B cell (primary cell): ENCODE data around the gene MEOX2. TPM values are rescaled to one million over a fixed set of nuclear protein-coding genes. Genes with fewer than 3 reads are reported as not detected.

Experiments
- ATAC-seq: fragments of 200-7000 bp; cut with Tn5 transposase; one replicate; pipeline ENCODE4 v1.10.0; 2021; ENCODE audit warnings: low read depth, mild to moderate bottlenecking, moderate number of reproducible peaks, moderate library complexity
- CTCF ChIA-PET: fragments of 350-600 bp; sonication (Branson Sonifier 250); formaldehyde crosslinking; loops from one replicate; lab custom pipeline; 2021; ENCODE audit warnings: antibody characterized with exemption, inconsistent platforms; lab: Charles Lee
- POLR2A ChIA-PET: fragments of 350-600 bp; sonication (Branson Sonifier 250); formaldehyde crosslinking; loops from one replicate; lab custom pipeline; 2021; ENCODE audit warnings: antibody characterized with exemption; lab: Charles Lee
- DNase-seq: peaks from one replicate; pipeline ENCODE4 v3.0.0; 2013
- H2AFZ ChIP-seq: 2 replicates; pipeline ENCODE4 v1.6.1; 2012; ENCODE audit warnings: mild to moderate bottlenecking, low read depth, low read length; ENCODE audit not compliant: insufficient read depth, poor library complexity, severe bottlenecking
- H3K27ac ChIP-seq, 2 donors: 1 replicate in 1 of 2; 2 replicates in 1 of 2; pipeline ENCODE4 v1.5.1; 2012 to 2013; ENCODE audit warnings: low read length in 2 of 2, mild to moderate bottlenecking in 2 of 2, moderate library complexity in 1 of 2
- H3K27me3 ChIP-seq, 4 experiments: fragments of 200-600 bp in 1 of 4; sonication (generic) in 1 of 4; replicated peaks in 1 of 4; 1 replicate in 2 of 4; 2 replicates in 2 of 4; pipeline versions ENCODE4 v1.6.1 to v1.7.0; 2013 to 2016; ENCODE audit warnings: low read length in 3 of 4, mild to moderate bottlenecking in 2 of 4, mixed read lengths in 1 of 4, moderate library complexity in 1 of 4; ENCODE audit not compliant: insufficient read depth in 4 of 4, control insufficient read depth in 3 of 4; ENCODE audit errors: control extremely low read depth in 1 of 4
- H3K36me3 ChIP-seq, 2 experiments: replicated peaks in 1 of 2; 1 replicate in 1 of 2; 2 replicates in 1 of 2; pipeline versions ENCODE4 v1.6.1 to v1.7.1; 2013; ENCODE audit warnings: low read length in 1 of 2; ENCODE audit not compliant: insufficient read depth in 2 of 2, control insufficient read depth in 1 of 2; ENCODE audit errors: control extremely low read depth in 1 of 2, extremely low read depth in 1 of 2
- H3K4me1 ChIP-seq, 2 donors: fragments of 200-600 bp in 1 of 2; sonication (generic) in 1 of 2; 1 replicate in 1 of 2; 2 replicates in 1 of 2; pipeline versions ENCODE4 v1.5.1 to v1.6.1; 2013 to 2017; ENCODE audit warnings: low read length in 2 of 2; ENCODE audit not compliant: control insufficient read depth in 2 of 2, insufficient read depth in 2 of 2
- H3K4me2 ChIP-seq: replicated peaks from 2 replicates; pipeline ENCODE3; 2012; ENCODE audit warnings: mild to moderate bottlenecking, low read depth, low read length; ENCODE audit not compliant: poor library complexity, severe bottlenecking
- H3K4me3 ChIP-seq, 5 experiments: fragments of 200-600 bp in 1 of 5; sonication (generic) in 1 of 5; 1 replicate in 3 of 5; 2 replicates in 2 of 5; pipeline versions ENCODE4 v1.5.1 to v1.7.0; 2011 to 2016; ENCODE audit warnings: low read length in 4 of 5, mild to moderate bottlenecking in 4 of 5, low read depth in 2 of 5, control low read depth in 1 of 5, moderate library complexity in 1 of 5; ENCODE audit not compliant: insufficient read depth in 1 of 5; ENCODE audit errors: control extremely low read depth in 1 of 5, extremely low read depth in 1 of 5
- H3K79me2 ChIP-seq: fragments of 200-600 bp; sonication (generic); one replicate; pipeline ENCODE4 v1.6.0; 2016; ENCODE audit warnings: low read length; ENCODE audit not compliant: control insufficient read depth, insufficient read depth
- H3K9ac ChIP-seq: fragments of 200-600 bp; sonication (generic); 2 replicates; pipeline ENCODE4 v1.6.1; 2017; ENCODE audit warnings: mild to moderate bottlenecking, low read length, moderate library complexity
- H3K9me3 ChIP-seq, 3 donors: one replicate each; pipeline versions ENCODE4 v1.6.1 to v1.7.1; 2013; ENCODE audit warnings: low read length in 2 of 3; ENCODE audit not compliant: control insufficient read depth in 2 of 3, insufficient read depth in 1 of 3; ENCODE audit errors: control extremely low read depth in 1 of 3
- H4K20me1 ChIP-seq: 2 replicates; pipeline ENCODE4 v1.6.0; 2012; ENCODE audit warnings: mild to moderate bottlenecking, low read length; ENCODE audit not compliant: insufficient read depth, control insufficient read depth, poor library complexity, severe bottlenecking
- H3K27ac Mint-ChIP-seq: one replicate; pipeline ENCODE4 v1.8.0; 2021; ENCODE audit warnings: mixed read lengths
- H3K27me3 Mint-ChIP-seq: one replicate; pipeline ENCODE4 v1.8.0; 2021; ENCODE audit warnings: mixed read lengths
- H3K4me1 Mint-ChIP-seq: one replicate; pipeline ENCODE4 v1.8.0; 2021; ENCODE audit warnings: mixed read lengths
- H3K4me3 Mint-ChIP-seq: one replicate; pipeline ENCODE4 v1.8.0; 2021; ENCODE audit warnings: mixed read lengths
- H3K9me3 Mint-ChIP-seq: one replicate; pipeline ENCODE4 v1.8.0; 2022; ENCODE audit warnings: mixed read lengths; ENCODE audit not compliant: insufficient read depth
- EZH2 ChIP-seq: IDR thresholded peaks from 2 replicates; pipeline ENCODE4 v1.6.1; 2012; ENCODE audit warnings: borderline replicate concordance, low read depth, mild to moderate bottlenecking, moderate library complexity, low read length; ENCODE audit not compliant: insufficient read depth, poor library complexity, severe bottlenecking
- WGBS: methylation state at CpG from one replicate; pipeline ENCODE4 v1.1.5; 2013; ENCODE audit warnings: missing lambda C conversion rate; ENCODE audit not compliant: insufficient coverage; 5-methylcytosine and 5-hydroxymethylcytosine counted together
- intact Hi-C: fragments of 100-400 bp; cut with micrococcal nuclease; formaldehyde crosslinking; loops from one replicate; pipeline ENCODE4 v1.10.0; 2022
- polyA plus RNA-seq: library from polyadenylated mRNA; depleted of rRNA; stranded (reverse); fragments of >200 nt; gene quantifications from 2 replicates; pipeline ENCODE4 v1.2.3, GENCODE V29; 2012
- total RNA-seq, 2 donors: library from RNA; stranded (reverse); fragments of 120-200 nt in 1 of 2; gene quantifications; 1 replicate in 1 of 2; 2 replicates in 1 of 2; pipeline versions ENCODE4 v1.2.3 to v1.2.4, GENCODE V29; 2013 to 2022
- TF ChIP-seq, protein P1 (sequence below): fragments of 200-600 bp; IDR thresholded peaks from one replicate; pipeline ENCODE4 v1.8.0; 2022; ENCODE audit warnings: antibody characterized with exemption, mild to moderate bottlenecking

The MEOX2 gene
- total and polyA plus RNA-seq, 2 donors (not counting 1 experiment from before 2014, with no cell fraction given), result not detected

GRCh38 chr7:15610503-15610902, 76.0 kb downstream of the MEOX2 start:
- POLR2A ChIA-PET, result no interaction called here

DNA sequence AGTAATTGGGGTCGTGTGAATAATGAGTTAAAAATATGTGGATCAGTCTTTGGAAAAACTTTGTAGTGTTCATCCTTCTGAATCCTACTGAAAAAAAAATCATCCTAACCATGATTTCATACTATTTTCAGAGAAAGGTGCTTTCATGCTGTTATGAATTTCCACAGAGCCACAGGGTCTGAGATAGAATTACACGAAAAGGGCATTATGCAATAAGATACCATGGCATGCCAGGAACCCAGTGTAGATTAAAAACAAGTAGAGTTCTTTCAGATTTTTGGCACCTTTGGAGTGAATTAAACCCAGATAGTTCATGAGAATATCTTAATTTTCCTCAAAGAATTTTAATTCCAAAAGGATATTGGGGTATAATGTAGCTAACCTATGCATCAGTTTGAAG, 77.2 kb downstream of the MEOX2 start:
- no peak for ATAC-seq
- H4K20me1 ChIP-seq, result no peaks in the 10 kb centered on the region
- H3K9me3 Mint-ChIP-seq, result no peaks in the 10 kb centered on the region
- H3K27me3 ChIP-seq, result no peaks in the 10 kb centered on the region
- H3K9me3 ChIP-seq, result no peaks in the 10 kb centered on the region
- H3K4me3 Mint-ChIP-seq, result no peak overlapping the region
- no peaks in the 10 kb centered on the region for H3K4me1 Mint-ChIP-seq
- ChIA-PET CTCF (no interaction called here), POLR2A (no interaction called here)
- H3K36me3 ChIP-seq, result no peaks in the 10 kb centered on the region
- H3K27me3 Mint-ChIP-seq, result no peaks in the 10 kb centered on the region
- DNase-seq, result no peak
- no peak overlapping the region for H2AFZ ChIP-seq
- no CpG with 5 or more reads among the region's 2 CpGs for WGBS
- intact Hi-C loops, result no loop called here
- TF ChIP-seq, protein P1, sequence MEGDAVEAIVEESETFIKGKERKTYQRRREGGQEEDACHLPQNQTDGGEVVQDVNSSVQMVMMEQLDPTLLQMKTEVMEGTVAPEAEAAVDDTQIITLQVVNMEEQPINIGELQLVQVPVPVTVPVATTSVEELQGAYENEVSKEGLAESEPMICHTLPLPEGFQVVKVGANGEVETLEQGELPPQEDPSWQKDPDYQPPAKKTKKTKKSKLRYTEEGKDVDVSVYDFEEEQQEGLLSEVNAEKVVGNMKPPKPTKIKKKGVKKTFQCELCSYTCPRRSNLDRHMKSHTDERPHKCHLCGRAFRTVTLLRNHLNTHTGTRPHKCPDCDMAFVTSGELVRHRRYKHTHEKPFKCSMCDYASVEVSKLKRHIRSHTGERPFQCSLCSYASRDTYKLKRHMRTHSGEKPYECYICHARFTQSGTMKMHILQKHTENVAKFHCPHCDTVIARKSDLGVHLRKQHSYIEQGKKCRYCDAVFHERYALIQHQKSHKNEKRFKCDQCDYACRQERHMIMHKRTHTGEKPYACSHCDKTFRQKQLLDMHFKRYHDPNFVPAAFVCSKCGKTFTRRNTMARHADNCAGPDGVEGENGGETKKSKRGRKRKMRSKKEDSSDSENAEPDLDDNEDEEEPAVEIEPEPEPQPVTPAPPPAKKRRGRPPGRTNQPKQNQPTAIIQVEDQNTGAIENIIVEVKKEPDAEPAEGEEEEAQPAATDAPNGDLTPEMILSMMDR, result no peak
- TF ChIP-seq EZH2, result no peak
- no peaks in the 10 kb centered on the region for H3K4me1 ChIP-seq
- H3K9ac ChIP-seq, result no peak overlapping the region
- H3K27ac ChIP-seq, result no peak overlapping the region
- H3K4me3 ChIP-seq, result no peak overlapping the region
- no peak overlapping the region for H3K4me2 ChIP-seq
- no peaks in the 10 kb centered on the region for H3K79me2 ChIP-seq
- no peak overlapping the region for H3K27ac Mint-ChIP-seq

More at GRCh38 chr7:15610503-15610902, 76.0 kb downstream of the MEOX2 start:
- H3K4me1 ChIP-seq, result no peaks in the 10 kb centered on the region
- H3K27me3 Mint-ChIP-seq, result no peaks in the 10 kb centered on the region
- ATAC-seq (no peak), DNase-seq (no peak)
- H3K27ac Mint-ChIP-seq, result no peak overlapping the region
- no peaks in the 10 kb centered on the region for H4K20me1 ChIP-seq
- H3K9me3 ChIP-seq, result no peaks in the 10 kb centered on the region
- no peak overlapping the region for H3K4me3 Mint-ChIP-seq
- H3K79me2 ChIP-seq, result no peaks in the 10 kb centered on the region
- H2AFZ ChIP-seq, result no peak overlapping the region
- no peaks in the 10 kb centered on the region for H3K9me3 Mint-ChIP-seq
- no peaks in the 10 kb centered on the region for H3K27me3 ChIP-seq
- no peaks in the 10 kb centered on the region for H3K4me1 Mint-ChIP-seq
- no peak overlapping the region for H3K9ac ChIP-seq
- H3K27ac ChIP-seq, result no peak overlapping the region
- no peaks in the 10 kb centered on the region for H3K36me3 ChIP-seq
- WGBS, result 43% methylated on average over 1 of the region's 2 CpGs
- TF ChIP-seq, protein P1, result no peak
- no peak for TF ChIP-seq EZH2
- H3K4me3 ChIP-seq, result no peak overlapping the region
- H3K4me2 ChIP-seq, result no peak overlapping the region
- CTCF ChIA-PET, result no interaction called here
- intact Hi-C loops, result no loop called here
